ENCODE data around the gene ZBTB18.
A peak's percentile ranks its signal among the peaks of the same experiment; 100 is the strongest.
"Not testable (repeated sequence)": the region's sequence is repeated elsewhere in the genome, so short reads cannot be mapped to it uniquely, and the experiment has no call there.

ZBTB18 gene

DNA sequence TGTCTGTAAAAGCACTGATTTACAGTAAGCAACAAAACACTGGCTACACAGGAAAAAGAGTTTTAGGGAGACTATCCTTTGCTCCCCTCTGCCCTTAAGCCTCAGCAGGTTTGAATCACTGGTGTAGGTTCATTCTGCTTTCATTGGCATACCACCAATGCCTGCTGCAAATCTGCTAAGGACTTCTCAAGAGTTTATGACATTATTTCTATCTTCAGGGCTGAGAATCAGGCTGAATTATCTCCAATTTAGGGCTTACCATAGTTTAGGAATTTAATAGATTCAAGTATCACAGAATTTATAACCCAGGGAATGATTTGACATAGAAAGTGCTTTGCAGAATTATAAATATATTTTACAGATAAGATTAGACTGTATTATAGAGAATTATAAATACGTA lies 6.7 kb upstream of the ZBTB18 start:
- H3K9me3 ChIP-seq (ENCODE audit: control insufficient read depth, insufficient read depth, low read length) = no peaks in the 10 kb centered on the region
- H3K27me3 ChIP-seq (ENCODE audit: control insufficient read depth, insufficient read depth, low read length) = no peaks in the 10 kb centered on the region
- no peak overlapping the region for H3K4me3 ChIP-seq (ENCODE audit: low read depth, low read length)
- peaks cover 5% of the 10 kb centered on the region for H3K4me1 ChIP-seq (ENCODE audit: control insufficient read depth, insufficient read depth, low read length)
- H3K9ac ChIP-seq (ENCODE audit: low read depth, low read length) = no peak overlapping the region
- no peaks in the 10 kb centered on the region for H3K36me3 ChIP-seq (ENCODE audit: control insufficient read depth, insufficient read depth, low read length)

DNA sequence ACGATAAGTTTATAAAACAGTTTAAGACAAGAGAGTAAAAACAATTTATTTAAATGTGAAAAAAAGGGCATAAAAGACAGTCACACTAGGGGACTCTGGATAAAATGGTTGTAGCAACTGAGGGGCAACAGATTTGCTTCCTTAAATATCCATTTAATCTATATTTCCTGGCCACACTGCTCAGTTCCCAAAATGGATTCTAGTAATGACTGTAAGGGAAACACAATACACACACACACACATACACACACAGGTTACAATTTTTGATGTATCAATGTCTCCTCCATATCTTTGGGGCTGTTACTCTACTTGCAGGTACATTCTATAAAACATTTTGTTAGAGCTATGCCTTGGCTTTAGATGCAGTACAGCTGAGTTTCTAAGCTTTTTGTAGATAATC lies 4.8 kb upstream of the ZBTB18 start:
- not testable (repeated sequence) for H3K9ac ChIP-seq (ENCODE audit: low read depth, low read length); H3K9me3 ChIP-seq (ENCODE audit: control insufficient read depth, insufficient read depth, low read length); H3K4me3 ChIP-seq (ENCODE audit: low read depth, low read length); H3K36me3 ChIP-seq (ENCODE audit: control insufficient read depth, insufficient read depth, low read length); H3K27me3 ChIP-seq (ENCODE audit: control insufficient read depth, insufficient read depth, low read length)
- H3K4me1 ChIP-seq (ENCODE audit: control insufficient read depth, insufficient read depth, low read length) = peaks cover 12% of the 10 kb centered on the region

DNA sequence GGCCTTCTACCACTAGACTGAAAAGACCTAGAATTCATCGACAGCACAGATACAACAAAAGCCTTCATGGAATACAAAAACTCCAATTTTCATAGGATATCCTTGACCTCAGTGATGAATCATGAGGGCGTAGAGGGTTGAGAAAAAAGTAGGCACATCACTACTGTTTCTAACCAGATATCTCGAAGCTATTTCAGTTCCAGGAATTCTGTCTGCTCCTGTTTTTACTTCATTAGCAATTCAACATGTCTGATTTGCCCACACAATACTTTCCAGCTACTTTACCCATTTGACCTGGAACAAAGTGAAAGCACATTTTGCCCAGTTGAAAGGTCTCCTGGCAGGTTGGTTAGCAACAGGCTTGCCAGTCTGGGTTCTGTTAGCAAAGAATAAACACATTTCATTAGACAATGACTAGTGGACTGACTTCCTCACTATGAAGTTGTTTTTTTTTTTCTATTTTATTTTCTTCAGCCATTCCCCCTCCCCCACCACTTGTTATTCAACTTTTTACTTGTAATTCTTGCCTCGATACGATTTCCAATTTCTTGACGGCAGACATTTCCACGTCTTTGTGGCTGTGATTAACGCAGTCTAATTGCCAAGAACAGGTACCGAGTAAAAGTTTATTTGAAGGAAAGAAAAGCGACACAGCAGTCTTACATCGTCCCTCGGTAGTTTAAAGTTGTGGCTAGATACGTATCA lies 4.0 kb upstream of the ZBTB18 start:
- H3K27me3 ChIP-seq (ENCODE audit: control insufficient read depth, insufficient read depth, low read length) = no peaks in the 10 kb centered on the region
- H3K4me3 ChIP-seq (ENCODE audit: low read depth, low read length) = peak overlapping the region; percentile 76
- H3K9ac ChIP-seq (ENCODE audit: low read depth, low read length) = peak overlapping the region; percentile 19
- H3K4me1 ChIP-seq (ENCODE audit: control insufficient read depth, insufficient read depth, low read length) = peaks cover 13% of the 10 kb centered on the region
- no peaks in the 10 kb centered on the region for H3K9me3 ChIP-seq (ENCODE audit: control insufficient read depth, insufficient read depth, low read length)
- H3K36me3 ChIP-seq (ENCODE audit: control insufficient read depth, insufficient read depth, low read length) = no peaks in the 10 kb centered on the region

DNA sequence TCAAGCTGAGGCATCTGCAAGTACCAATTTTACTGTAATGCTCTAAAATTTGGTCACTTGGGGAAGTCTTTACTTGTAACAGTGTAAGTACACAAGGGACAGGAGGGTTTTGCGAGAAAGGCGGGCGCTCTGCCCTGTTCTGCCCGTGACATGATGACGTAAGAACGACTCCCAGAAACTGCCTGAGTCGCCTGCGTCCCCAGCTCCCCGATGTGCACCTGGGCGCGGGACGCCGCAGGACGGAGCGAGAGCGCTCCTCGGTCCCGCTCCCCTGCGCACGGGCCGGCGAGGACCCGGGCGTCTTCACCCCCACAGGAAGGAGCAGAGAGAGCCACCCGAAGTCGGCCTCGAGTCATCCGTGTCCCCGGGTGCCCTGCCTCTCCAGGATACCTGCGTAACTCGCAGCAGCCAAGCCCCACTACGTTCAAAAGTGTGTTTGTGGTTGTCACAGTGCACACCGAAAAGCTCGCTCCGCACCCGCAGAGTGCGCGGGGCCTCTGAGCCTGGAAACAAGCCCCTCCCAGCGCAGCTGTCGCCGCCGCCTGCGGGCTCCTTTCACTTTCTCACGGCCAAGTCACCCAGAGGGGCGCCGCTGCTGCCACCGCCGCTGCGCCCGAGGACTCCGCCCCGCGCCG lies 3.3 kb upstream of the ZBTB18 start:
- peak overlapping the region; percentile 76 for H3K4me3 ChIP-seq (ENCODE audit: low read depth, low read length)
- H3K9me3 ChIP-seq (ENCODE audit: control insufficient read depth, insufficient read depth, low read length) = no peaks in the 10 kb centered on the region
- no peaks in the 10 kb centered on the region for H3K27me3 ChIP-seq (ENCODE audit: control insufficient read depth, insufficient read depth, low read length)
- no peaks in the 10 kb centered on the region for H3K36me3 ChIP-seq (ENCODE audit: control insufficient read depth, insufficient read depth, low read length)
- H3K9ac ChIP-seq (ENCODE audit: low read depth, low read length) = peak overlapping the region; percentile 66
- H3K4me1 ChIP-seq (ENCODE audit: control insufficient read depth, insufficient read depth, low read length) = peaks cover 18% of the 10 kb centered on the region

DNA sequence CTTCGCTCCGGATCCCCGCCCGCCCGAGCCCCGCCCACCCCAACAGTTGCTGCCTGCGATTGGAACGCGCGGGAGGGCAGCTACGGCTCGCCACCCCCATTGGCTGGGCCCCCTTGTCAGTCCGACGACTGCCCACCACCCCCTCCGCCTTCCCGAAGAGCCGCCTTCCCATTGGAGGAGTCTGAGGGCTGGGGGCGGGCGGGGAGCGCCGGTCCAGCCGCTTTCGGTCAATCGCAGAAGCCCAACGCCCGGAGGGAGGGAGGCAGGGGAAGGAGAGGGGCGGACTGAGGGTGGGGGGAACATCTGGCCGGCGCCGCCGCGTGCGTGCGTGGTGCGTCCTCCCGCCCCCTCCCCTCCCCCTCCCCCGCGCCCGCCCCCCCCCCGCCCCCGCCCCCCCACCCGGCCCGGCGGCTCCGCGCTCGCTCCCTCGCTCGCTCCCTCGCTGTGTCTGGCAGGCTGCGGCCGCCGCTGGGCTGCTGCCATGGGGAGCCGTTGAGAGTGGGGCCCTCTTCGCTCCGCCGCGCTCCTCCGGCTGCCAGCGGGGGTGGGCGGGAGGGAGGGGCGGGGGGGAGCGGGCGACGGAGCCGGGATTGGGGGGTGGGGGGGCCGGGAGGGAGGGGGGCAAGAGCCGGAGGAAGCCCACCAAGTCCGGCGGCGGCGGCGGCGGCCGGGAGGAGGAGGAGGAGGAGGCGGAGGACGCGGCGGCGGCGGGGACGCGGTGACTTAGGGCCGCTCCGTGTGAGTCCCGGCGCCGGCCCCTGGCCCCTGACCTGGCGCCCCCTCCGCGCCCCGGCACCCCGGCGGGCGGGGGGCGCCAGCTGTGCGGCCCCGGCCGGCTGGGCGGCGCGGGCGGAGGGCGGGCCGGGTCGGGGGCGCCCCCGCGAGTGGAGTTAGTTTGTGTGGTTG lies 2.6 kb upstream of the ZBTB18 start:
- H3K4me1 ChIP-seq (ENCODE audit: control insufficient read depth, insufficient read depth, low read length) = peaks cover 18% of the 10 kb centered on the region
- no peaks in the 10 kb centered on the region for H3K9me3 ChIP-seq (ENCODE audit: control insufficient read depth, insufficient read depth, low read length)
- H3K27me3 ChIP-seq (ENCODE audit: control insufficient read depth, insufficient read depth, low read length) = no peaks in the 10 kb centered on the region
- no peak overlapping the region for H3K4me3 ChIP-seq (ENCODE audit: low read depth, low read length)
- no peak overlapping the region for H3K9ac ChIP-seq (ENCODE audit: low read depth, low read length)
- no peaks in the 10 kb centered on the region for H3K36me3 ChIP-seq (ENCODE audit: control insufficient read depth, insufficient read depth, low read length)

DNA sequence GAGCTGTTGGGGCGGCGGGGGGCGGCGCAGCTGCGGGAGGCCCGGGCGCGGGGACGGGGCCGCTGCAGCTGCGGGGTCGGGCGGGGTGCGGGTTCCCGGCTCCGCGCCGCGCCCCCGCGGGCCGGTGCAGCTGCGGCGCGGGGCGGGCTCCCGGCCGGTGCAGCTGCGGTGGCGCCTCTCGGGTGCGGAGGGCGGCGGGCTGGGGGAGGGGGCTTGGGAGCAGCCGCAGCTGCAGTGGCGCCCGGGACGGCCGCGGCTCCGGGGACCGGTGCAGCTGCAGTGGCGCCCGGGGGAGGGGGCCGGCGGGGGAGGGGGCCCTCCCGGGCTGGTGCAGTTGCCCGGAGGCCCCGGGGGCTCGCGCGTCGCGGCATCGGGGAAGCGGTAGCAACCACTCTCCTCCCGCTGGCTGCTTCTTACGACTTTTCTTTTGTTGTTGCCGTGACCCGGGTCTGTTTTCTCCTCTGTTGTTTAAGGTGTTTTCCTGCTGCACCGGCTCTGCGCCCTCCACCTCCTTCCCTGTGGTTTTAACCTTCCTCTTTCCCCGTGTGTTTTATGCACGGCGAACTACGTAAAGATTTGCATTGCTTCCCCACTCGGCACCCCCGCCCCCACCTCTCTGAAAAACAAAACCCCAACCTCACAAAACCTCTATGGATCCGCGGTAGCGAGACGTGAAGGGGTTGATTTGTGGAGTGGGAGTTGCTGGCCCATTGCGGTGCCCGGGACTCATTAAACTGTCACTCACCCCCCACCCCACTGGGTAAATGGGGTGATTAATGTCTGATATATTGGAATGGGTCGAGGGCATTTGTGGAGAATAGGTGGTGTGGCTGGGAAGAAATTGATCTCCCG lies 1.7 kb upstream of the ZBTB18 start:
- no peaks in the 10 kb centered on the region for H3K27me3 ChIP-seq (ENCODE audit: control insufficient read depth, insufficient read depth, low read length)
- peaks cover 18% of the 10 kb centered on the region for H3K4me1 ChIP-seq (ENCODE audit: control insufficient read depth, insufficient read depth, low read length)
- no peak overlapping the region for H3K9ac ChIP-seq (ENCODE audit: low read depth, low read length)
- H3K36me3 ChIP-seq (ENCODE audit: control insufficient read depth, insufficient read depth, low read length) = peaks cover 2% of the 10 kb centered on the region
- peak overlapping the region; percentile 69 for H3K4me3 ChIP-seq (ENCODE audit: low read depth, low read length)
- no peaks in the 10 kb centered on the region for H3K9me3 ChIP-seq (ENCODE audit: control insufficient read depth, insufficient read depth, low read length)

DNA sequence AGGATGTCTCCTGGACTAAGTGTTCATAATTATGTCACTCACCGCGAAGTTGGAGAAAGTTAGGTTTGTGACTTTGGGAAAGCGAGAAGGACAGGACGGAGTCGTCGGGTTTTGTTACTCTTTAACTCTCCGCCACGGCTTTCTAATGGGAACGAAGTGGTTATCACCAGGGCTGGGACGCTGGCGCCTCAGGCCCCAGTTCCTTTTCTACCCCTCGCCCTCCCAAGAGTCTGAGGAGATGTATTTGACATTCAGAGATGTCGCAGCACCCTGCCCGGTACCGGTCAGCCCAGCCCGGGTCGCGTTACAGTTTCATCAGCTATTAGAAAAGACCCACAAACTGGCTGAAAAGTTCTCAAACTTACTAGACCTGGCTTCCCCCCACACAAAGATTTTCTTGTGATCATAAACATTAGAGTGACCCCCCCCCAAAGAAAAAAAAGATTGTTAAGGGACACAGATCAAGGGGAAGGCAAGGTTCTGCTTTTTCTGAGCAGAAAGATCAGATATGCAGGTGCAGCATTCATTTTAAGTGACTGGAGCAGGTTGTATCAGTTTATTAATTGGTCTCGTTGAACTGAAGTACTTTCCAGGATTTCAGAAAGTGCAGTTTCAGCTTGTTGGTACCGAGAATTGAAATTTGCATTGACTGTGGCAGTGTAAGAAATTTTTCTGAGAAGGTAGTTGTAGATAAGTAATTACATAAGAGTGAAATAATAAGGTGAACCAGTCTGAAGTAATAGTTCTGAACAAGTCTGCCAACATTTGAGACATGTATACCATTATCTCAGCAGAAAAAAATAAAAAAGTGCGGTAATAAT lies 859 bp upstream of the ZBTB18 start:
- Histone ChIP-seq H3K27me3 (ENCODE audit: control insufficient read depth, insufficient read depth, low read length) (no peaks in the 10 kb centered on the region), H3K9ac (ENCODE audit: low read depth, low read length) (no peak overlapping the region), H3K4me1 (ENCODE audit: control insufficient read depth, insufficient read depth, low read length) (peaks cover 18% of the 10 kb centered on the region), H3K36me3 (ENCODE audit: control insufficient read depth, insufficient read depth, low read length) (peaks cover 9% of the 10 kb centered on the region), H3K9me3 (ENCODE audit: control insufficient read depth, insufficient read depth, low read length) (no peaks in the 10 kb centered on the region), H3K4me3 (ENCODE audit: low read depth, low read length) (peak overlapping the region; percentile 69)

DNA sequence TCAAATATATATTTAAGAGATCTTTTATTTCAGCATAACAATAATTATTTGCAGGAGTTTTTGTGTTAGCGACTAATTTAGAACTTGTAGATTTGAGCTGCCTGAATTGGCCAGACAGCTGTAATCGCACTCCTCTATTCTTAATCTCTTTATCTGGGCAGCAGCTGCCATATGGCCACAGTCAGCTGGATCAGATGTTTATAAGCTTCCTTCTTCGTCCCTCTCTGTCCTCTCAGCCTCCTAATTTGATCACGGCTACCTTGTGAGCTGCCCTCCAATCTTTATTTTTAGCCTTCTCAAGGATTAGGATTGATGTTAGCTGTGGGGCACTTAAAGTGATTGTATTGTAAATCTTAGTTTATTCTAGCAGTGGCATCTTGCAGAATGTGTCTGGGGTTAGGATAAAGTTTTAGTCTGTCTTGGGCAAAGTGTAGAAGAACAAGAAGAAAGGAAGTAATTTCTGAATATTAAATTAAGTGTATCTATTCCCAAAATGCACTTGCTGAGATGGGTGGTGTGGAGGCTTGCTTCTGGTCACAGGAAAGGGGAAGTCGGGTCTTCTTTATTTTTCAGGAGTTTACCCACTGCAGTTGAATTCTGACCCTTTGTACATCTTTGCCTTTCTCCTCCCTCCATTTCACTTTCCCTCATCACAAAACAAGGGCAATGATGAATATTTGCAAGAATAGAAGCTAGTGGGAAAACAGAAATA lies 1.1 kb downstream of the ZBTB18 start:
- H3K36me3 ChIP-seq (ENCODE audit: control insufficient read depth, insufficient read depth, low read length) = peaks cover 9% of the 10 kb centered on the region
- no peak overlapping the region for H3K9ac ChIP-seq (ENCODE audit: low read depth, low read length)
- no peaks in the 10 kb centered on the region for H3K9me3 ChIP-seq (ENCODE audit: control insufficient read depth, insufficient read depth, low read length)
- no peaks in the 10 kb centered on the region for H3K27me3 ChIP-seq (ENCODE audit: control insufficient read depth, insufficient read depth, low read length)
- no peak overlapping the region for H3K4me3 ChIP-seq (ENCODE audit: low read depth, low read length)
- H3K4me1 ChIP-seq (ENCODE audit: control insufficient read depth, insufficient read depth, low read length) = peaks cover 18% of the 10 kb centered on the region

DNA sequence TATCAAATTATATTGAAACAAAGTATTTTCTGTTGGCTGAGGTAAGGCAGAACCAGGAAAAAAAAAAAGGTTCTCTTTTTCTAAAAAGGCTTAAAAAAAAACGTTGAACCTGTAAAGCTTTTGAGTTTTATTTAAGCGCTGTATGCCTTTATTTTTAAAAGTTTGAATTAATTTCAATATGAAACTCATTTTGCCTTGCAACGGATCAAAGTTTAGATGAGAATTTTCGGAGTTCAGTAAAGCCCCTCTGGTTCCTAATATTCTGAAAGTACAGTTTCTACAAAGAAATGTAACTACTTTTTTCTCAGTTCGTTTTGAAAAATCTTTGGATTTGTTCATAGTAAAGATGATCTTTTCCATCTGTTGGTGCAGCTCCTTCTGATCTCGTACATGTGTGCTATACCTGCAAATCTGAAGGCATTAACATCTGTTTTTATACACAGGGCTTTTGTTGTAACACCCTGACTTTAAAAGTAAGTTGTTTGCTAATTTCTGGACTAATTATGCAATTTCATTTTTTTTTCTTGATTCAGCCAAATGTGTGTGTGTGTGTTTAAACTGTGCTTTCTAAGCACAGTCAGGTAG lies 1.7 kb downstream of the ZBTB18 start:
- Histone ChIP-seq H3K9ac (ENCODE audit: low read depth, low read length) (no peak overlapping the region), H3K27me3 (ENCODE audit: control insufficient read depth, insufficient read depth, low read length) (no peaks in the 10 kb centered on the region), H3K4me3 (ENCODE audit: low read depth, low read length) (no peak overlapping the region), H3K36me3 (ENCODE audit: control insufficient read depth, insufficient read depth, low read length) (peaks cover 9% of the 10 kb centered on the region), H3K9me3 (ENCODE audit: control insufficient read depth, insufficient read depth, low read length) (no peaks in the 10 kb centered on the region), H3K4me1 (ENCODE audit: control insufficient read depth, insufficient read depth, low read length) (peaks cover 17% of the 10 kb centered on the region)

DNA sequence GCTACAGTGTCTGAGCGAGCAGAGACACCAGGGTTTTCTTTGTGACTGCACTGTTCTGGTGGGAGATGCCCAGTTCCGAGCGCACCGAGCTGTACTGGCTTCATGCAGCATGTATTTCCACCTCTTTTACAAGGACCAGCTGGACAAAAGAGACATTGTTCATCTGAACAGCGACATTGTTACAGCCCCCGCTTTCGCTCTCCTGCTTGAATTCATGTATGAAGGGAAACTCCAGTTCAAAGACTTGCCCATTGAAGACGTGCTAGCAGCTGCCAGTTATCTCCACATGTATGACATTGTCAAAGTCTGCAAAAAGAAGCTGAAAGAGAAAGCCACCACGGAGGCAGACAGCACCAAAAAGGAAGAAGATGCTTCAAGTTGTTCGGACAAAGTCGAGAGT lies 2.7 kb downstream of the ZBTB18 start:
- Histone ChIP-seq H3K9ac (ENCODE audit: low read depth, low read length) (no peak overlapping the region), H3K27me3 (ENCODE audit: control insufficient read depth, insufficient read depth, low read length) (no peaks in the 10 kb centered on the region), H3K4me3 (ENCODE audit: low read depth, low read length) (no peak overlapping the region), H3K9me3 (ENCODE audit: control insufficient read depth, insufficient read depth, low read length) (no peaks in the 10 kb centered on the region), H3K36me3 (ENCODE audit: control insufficient read depth, insufficient read depth, low read length) (peaks cover 9% of the 10 kb centered on the region), H3K4me1 (ENCODE audit: control insufficient read depth, insufficient read depth, low read length) (peaks cover 17% of the 10 kb centered on the region)

All from iPS-15b (cell line).